GM19468 (cell line): ENCODE measurements around the gene CR1L.
"Not testable (repeated sequence)": the region's sequence is repeated elsewhere in the genome, so short reads cannot be mapped to it uniquely, and the experiment has no call there.

Source experiments
- ATAC-seq: cut with Tn5 transposase; IDR thresholded peaks from one replicate; pipeline ENCODE4 v1.9.1; 2021; ENCODE audit warnings: mild to moderate bottlenecking, moderate library complexity, moderate number of reproducible peaks; ENCODE audit not compliant: unreplicated experiment; ENCODE audit errors: extremely low read depth

Gene CR1L

DNA sequence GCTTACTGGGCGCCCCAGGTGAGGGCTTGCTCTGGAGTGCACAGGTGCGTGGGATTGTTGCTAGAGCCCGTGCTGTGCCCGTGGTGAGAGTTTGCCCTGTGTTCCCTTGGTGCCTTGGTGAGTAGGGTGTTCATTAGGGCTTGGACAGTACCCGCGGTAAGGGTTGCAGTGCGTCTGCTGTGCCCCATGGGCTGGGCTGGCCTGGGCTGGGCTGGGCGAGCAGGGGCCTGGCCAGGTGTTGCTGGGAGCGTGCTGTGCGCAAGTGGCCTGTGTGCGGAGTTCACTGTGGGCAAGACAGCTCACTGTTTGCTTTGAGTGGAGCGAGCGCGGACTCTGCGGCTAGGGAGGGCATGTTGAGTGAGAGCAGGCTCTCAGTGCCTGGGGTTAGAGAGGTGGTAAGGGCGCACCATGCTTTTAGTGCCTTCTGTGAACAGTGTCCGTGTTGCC, 725 bp downstream of the CR1L start:
- no peak for ATAC-seq

GRCh38 chr1:207646171-207646570, 1.2 kb downstream of the CR1L start:
- no peak for ATAC-seq

GRCh38 chr1:207646944-207647579, 2.1 kb downstream of the CR1L start:
- ATAC-seq: no peak

DNA sequence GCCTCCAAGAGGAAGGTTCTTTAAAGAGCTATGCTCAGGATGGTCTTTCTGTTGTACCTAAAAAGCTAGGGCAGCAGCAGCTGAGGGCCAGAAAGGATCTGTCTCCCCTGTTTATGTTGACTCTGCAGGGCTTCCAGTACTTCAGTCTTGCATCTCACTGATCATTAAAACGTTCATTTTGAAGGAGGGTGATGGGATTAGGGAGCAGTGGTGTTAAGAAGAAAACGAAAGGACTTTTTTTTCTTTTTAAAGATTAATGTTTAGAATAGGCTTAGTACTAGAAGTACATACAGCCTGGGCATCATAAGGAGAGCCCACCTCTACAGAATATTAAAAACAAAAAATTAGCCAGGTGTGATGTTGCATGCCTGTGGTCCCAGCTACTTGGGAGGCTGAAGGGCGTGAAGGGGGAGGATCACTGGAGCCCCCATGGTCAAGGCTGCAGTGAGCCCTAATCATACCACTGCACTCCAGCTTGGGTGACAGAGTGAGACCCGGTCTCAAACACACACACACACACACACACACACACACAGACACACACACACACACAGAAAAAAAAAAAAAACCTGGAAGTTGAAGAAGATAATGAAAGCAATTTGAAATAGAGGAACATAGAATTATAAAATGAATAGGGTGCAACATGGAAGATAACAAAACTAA, 2.9 kb downstream of the CR1L start:
- ATAC-seq: no peak

DNA sequence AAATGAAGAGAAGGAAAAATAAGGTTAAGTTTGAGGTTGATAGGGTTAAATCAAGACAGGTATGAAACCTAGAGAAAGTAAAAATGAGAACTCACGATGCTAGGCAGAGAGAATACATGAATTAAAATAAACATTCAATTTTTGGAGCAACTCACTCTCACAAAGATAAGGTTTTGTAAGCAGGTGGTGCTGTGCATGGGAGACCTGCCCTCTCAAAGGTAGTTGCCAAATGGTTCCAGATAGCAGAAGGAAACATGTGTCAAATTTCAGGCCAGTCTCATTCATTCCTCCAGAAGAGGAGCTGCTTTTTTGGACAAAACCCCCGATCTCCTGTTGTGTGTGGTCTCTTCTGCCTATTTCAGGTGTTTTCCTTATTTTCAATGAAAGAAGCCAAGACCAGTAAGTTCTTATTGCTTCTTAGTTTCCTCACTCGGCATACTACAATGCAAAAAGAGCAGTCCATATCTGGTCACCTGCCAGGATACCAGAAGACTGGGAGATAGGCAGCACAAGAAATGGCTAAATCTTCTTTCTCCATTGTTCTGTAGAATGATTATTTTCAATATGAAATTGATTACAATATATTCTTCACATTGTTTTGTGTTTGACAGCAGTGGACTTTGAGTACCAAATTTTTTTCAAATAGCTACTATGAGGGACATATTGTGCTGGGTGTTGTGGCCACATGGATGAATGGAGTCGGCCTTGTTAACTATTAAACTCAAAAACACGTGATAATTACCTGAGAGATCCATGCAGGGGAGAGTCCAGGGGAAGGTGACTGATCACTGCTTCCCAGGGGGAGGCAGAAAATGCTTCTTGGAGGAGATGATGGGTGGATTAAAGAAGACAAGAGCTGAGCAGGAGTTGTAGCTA, 3.6 kb downstream of the CR1L start:
- no peak for ATAC-seq

DNA sequence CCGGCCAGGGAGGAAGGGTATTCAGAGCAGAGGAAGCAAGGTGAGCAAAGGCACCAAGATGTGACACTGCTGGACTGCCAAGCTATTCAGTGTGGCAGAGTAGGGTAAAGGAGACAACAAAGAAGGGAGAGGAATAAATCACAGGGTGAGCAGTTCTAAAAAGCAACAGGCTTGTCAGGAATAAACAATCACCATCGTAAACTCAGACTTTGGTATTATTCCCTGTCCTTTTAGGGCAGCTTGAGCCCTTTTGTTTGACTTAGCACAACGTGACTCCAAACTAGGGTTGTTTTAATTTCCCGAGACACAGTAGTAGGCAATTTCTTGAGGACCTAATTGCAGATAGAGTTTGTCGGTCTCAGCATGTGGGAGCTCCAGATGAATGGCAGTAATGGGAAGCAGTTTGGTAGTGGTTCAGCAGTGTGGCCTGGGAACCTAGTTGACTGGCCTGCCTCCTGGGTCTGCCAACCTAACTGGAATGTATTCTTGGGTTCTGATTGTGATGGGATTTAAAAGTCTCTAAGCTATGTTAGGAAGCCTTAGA, 4.3 kb downstream of the CR1L start:
- no peak for ATAC-seq

- no peak for ATAC-seq
Observed at GRCh38 chr1:207649865-207650580, 5.1 kb downstream of the CR1L start.

DNA sequence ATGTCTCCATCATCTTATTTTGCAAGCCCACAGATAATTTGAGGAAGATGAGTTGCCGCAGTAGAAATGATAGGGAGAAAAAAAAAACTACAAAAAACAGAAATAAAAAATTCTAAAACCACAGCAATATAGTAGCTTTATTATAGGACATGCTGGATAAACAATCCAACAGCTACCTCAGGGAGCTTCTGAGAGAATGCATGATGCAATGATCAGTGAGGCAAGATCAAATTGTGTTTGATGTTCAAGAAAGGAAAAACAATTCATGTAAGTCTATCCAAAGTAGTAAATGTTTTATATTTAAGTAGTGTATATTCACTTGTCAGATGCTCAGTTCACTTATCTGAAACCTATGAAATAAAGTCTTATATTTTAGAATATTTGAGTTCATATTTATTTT, 6.7 kb downstream of the CR1L start:
- ATAC-seq: no peak

DNA sequence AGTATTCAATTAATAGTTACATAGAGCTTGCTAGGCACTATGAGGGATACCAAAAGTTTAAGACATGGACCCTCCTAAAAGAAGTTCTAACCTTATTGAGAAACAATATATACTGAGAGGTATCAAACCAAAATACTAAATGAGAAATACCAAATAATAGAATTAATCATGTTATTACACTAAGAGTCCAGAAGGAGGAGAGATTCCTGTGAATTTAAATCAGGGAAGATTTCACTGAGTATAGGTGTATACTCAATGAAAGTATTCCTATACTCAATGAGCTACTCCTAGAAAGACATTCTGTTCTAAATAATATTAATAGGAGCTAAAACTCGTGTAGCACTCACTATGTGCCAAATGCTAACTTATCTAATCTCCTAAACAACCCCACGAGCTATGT, 9.4 kb downstream of the CR1L start:
- ATAC-seq: no peak

GRCh38 chr1:207658408-207658807, 13.5 kb downstream of the CR1L start:
- ATAC-seq: no peak

DNA sequence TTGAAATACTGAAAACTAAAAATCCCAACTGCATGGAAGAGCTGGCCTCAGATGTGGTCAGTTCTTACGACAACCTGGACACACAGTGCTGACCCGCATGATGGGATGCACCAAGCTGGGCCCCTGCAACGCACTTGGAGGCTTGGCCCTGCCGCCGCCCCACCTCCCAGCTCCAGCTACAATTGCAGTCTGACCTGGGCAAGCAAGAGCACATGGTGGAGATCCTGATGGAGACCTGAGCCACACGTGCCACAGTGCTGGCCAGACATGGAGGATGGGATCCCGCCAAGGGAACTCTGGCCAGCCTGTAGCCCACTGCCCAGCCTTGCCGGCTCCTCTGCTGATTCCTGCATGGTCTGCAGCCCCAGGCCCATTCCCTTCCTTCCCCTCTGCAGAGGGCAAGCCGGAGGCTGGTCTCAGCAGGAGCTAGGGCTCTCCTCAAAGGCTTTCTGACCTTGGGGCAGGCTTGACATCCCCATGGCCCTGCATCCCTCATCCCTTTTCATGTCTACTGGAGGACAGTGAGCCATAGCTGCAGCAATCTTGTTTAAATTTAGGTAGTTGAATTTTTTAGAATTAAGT, 14.1 kb downstream of the CR1L start:
- ATAC-seq: no peak

- no peak for ATAC-seq
Observed at GRCh38 chr1:207659545-207660153, 14.7 kb downstream of the CR1L start.

DNA sequence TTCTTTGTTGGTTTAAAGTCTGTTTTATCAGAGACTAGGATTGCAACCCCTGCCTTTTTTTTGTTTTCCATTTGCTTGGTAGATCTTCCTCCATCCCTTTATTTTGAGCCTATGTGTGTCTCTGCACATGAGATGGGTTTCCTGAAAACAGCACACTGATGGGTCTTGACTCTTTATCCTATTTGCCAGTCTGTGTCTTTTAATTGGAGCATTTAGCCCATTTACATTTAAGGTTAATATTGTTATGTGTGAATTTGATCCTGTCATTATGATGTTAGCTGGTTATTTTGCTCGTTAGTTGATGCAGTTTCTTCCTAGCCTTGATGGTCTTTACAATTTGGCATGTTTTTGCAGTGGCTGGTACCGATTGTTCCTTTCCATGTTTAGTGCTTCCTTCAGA, 16.5 kb downstream of the CR1L start:
- ATAC-seq: not testable (repeated sequence)

DNA sequence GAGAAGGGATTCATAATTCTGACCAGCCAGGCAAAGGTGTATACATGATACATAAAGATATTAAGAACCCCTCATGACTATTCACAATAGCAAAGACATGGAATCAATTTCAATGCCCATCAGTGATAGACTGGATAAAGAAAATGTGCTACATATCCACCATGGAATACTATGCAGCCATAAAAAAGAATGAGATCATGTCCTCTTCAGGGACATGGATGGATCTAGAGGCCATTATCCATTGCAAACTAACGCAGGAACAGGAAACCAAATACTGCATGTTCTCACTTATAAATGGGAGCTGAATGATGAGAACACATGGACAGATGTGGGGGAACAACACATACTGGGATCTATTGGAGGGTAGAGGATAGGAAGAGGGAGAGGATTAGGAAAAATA, 21.4 kb downstream of the CR1L start:
- no peak for ATAC-seq

GRCh38 chr1:207669528-207670009, 24.6 kb downstream of the CR1L start:
- ATAC-seq: no peak

DNA sequence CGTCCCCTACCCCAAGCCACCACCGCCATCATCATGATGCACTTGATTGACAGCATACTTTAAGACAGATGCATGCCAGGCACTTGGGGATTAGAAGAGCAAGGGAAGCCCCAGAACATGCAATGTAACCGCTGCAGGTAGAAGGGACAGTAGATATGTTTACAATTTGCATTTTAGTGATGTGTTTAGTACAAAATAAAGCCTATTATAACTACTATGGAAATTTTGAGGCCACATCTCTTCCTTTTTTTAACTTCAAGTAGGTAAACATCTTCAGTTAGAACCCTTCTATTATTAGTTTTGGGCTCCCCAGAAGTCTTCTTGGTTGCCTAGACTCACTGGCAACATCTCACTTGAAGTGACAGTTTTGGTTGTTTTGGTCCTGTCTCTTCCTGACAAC, 25.3 kb downstream of the CR1L start:
- no peak for ATAC-seq

- ATAC-seq: no peak
Observed at GRCh38 chr1:207670997-207671396, 26.1 kb downstream of the CR1L start.

GRCh38 chr1:207672522-207673130, 27.7 kb downstream of the CR1L start:
- ATAC-seq: no peak

- no peak for ATAC-seq
Observed at GRCh38 chr1:207673399-207673798, 28.5 kb downstream of the CR1L start.
